Stimulated activated CD8-positive, alpha-beta memory T cell treated with anti-CD3 and anti-CD28 coated beads, Interleukin-15, amount 100 ng/mL, for 24 hours (primary cell): Measurements from ENCODE around the gene EEF1E1.

Source experiments
- DNase-seq: peaks from one replicate; pipeline ENCODE4 v3.0.0-alpha.2; 2020; ENCODE audit warnings: low read depth

Gene EEF1E1

DNA sequence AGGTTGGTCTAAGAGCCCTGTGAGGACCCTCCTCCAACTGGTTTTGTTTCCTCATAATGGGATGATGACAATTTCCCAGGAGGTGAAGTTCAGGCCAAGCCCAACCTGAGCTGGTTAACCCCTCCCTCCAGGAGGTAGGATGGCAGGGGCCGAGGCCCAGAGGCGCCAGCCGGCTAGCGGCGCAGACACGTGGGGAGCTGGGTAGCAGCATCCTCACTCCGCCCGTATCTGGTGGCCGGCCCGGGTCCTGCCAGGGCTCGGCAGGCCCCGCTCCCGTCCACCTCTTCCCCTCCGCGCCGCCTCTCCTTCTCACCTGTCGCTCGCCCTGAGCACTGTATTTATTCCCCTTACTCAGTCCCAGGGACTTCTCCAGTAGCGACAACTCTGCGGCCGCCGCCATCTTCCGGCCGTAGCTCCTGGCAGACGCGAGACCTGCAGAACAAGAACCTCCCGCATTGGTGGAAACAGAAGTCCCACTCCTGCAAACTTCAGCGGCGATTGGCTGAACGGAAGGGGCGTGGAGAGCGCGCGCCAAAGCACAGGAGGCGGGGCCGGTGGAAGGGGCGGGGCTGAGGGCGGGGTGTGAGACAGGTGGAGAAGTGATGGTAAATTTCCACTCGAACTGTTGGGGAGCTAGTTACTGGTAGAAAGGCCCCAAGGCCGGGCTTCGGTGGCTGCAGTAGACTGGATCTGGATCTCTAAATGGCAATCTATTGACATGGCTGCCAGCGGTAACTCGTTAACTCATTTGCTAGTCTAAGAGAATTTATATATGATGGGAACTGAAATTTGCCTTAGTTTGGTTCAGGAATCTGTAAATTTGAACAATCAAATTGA is at the start of gene EEF1E1:
Gene EEF1E1, minus strand, starts transcription at position 427 of the 837 bp plus-strand sequence. Its CDS starts 27 bp downstream, at position 400.
- peak; percentile 97 for DNase-seq

DNA sequence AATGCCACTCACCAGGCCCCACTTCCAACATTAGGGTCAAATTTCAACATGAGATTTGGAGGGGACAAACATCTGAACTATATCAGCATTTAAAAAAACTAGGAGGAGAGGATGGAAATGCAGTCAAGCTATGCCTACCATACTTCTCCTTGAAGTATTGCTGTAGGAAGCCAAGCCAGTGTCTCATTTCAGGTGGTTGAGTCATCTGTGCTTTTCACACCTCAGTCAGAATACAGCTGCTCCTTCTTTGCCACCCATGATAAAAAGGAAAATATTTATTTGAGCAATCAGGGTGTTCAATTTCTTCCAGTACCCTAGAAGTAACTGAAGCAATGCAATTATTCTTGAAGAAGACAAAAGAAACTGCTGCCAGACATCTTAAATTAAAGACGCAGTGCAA is 47.0 kb upstream of the EEF1E1 start:
- DNase-seq: no peak

DNA sequence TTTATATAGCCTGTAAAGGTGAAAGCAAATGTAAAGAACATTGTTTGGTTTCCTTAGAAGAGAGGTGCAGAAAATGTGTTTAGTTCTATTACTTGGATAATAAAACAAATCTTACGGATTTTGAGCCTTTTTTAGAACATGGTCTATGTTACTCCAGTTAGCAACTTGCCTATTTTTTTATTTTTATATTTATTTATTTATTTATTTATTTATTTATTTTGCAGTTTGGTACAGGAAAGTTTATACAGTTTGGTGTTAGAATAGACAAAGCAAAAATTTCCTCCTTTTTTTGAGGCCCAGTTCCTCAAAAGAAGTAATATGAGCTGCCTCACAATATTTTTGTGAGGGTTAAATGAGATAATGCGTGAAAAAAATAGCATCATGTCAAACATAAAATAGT is 41.6 kb upstream of the EEF1E1 start:
- DNase-seq: no peak

DNA sequence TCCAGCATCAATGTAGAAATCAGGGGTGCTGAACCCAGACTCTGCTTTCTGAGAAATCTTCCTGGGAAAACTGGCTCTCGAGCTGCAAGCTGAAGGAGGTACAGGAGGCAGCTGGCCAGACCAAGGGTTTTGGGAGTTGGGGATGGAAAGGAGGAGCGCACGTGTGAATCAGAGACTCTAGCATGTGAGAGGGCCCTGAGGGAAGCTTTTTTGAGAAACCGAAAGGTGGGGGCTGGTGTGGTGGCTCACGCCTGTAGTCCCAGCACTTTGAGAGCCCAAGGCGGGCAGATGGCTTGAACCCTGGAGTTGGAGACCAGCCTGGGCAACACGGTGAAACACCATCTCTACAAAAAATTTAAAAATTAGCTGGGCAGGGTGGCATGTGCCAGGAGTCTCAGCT is 37.1 kb upstream of the EEF1E1 start:
- DNase-seq: no peak

DNA sequence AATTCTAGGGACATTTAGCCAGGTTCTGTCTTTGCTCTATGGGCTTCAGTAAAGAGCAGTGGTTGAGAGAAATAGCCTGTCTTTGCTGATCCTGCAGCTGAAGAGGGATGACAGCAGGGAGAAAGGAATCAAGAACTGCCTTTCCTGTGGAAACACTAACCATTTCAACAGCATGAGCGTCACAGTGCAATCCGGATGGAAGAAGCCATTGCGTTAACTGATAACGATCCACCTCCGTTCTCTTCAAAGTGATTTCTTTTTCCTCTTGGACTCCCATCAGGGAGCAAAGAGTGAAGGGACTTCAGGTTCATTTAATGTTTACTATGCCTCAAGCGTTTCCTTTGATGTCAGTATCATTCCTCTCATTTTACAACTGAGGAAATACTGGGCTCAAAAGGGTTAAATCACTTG is 35.2 kb upstream of the EEF1E1 start:
- DNase-seq: no peak

- DNase-seq: no peak
These were observed 32.9 kb upstream of the EEF1E1 start for GRCh38 chr6:8135276-8135675.

DNA sequence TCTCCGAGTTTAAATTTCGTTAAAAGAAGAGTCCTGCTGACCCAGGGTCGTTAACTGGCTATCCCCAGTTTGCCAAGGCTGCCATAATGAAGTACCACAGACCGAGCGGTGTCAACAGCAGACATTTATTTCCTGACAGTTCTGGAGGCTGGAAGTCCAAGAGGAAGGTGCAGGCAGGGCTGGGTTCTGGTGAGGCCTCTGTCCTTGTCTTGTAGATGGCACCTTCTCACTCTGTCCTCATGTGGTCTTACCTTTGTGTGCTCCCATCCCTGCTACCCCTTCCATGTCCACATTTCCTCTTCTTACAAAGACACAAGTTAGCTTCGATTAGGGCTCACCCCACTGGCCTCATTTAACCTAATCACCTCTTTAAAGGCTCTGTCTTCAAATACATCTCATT is 29.8 kb upstream of the EEF1E1 start:
- no peak for DNase-seq

DNA sequence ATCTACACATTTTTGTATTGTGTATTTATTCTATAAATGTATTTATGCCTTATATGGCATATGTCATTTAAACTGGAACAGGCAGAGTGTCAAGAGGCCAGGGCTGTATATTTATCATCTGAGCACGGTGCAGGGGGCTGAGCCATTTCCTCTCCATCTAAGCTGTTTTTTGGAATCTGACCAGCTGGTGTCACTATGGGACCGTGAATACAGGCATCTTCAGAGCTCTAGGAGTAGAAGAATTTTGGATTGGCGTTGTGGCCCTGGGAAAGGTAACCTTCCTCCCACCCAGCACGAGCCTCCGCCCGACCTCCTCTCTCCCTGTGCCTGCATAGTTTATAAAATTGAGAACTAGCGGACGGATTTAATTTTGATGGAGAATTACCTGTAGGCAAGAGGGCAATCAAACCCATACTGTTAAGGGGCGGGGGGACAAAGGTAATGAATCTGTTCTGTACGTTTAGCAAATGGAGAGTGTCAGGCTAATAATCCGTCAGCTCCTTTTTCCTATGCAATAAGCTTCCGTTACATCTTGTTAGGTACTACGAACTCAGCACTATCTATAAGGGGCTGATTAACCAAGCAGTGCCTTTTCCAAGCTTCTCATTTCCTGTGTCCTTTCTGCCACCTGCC is 29.0 kb upstream of the EEF1E1 start:
- DNase-seq: no peak

GRCh38 chr6:8130399-8130798 is 28.1 kb upstream of the EEF1E1 start:
- no peak for DNase-seq

DNA sequence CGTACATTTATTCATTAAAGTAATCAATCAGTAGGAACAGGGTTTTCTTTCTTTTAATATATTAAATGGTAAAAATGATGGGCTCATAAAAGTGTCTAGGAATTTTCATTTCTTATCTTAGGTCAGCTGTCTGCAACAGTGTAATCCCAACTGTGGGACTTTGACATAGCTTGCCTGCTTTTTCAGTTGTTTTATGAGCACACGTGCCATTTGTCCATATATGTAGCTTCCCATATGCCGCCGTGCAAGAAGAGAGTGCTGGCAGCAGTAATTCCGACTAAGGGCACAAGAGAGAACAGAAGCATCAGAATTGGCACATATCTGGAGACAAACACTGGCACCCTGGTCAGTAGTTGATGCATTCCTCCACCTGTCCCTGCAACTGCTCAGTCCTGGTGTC is 20.9 kb upstream of the EEF1E1 start:
- DNase-seq: no peak

DNA sequence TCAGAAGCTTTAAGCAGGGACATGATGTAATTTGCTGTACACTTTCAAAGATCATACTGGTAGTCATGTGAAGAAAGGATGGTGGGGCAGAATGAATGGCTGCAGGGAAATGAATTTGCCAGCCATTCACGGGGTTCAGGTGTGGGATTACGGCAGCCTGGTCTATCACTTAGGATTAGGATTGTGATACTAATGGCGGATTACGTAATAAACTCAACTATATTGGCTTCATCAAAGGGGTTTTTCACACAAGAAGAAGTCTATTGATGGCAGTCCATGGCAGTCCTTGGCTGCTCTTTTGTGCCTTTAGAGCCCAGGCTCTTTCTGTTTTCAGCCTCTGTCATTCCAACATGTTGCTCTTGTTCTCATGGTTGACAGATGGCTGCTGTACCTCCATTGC is 12.6 kb upstream of the EEF1E1 start:
- no peak for DNase-seq

DNA sequence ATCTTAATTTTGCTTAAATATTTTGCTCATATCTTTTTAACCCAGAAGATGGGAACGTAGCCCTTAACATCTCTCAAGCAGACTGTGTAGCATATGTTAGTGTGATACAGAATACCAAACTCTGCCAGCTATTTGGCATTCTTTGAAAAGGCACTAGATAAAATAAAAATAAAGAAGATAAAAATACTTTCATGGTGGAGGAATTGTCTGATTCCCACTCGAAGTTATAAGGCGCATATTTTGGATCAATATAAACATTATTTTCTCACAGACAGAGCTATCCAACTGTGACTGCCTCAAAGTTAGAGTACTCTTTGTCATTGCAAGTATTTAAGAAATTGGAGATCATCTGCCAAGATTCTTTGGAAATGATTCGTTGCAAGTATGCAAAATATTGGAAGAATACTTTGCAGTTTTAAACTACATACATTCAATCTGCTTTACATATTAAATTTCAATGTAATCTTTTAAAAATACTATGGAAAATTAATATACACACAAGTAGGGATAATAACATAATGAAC is 10.8 kb upstream of the EEF1E1 start:
- no peak for DNase-seq

DNA sequence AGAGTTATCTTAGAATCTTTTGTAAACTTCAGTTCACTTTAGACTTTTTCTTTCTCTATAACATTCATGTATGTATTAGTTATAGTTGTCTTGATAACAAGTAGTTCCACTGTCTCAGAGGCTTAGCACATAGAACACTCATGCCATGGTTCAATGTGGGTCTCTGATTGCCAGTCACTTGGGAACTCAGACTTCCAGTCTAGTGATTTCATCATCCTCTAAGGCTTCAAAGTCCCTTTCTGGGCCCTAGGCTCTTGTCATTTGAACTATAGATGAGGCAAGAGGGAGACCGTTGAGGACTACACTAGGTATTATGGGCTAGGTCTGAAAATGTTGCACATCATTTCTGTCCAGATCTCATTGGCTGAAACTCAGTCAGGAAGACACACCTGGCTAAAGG is 8.4 kb upstream of the EEF1E1 start:
- DNase-seq: no peak

GRCh38 chr6:8110117-8110721 is 7.9 kb upstream of the EEF1E1 start:
- no peak for DNase-seq

DNA sequence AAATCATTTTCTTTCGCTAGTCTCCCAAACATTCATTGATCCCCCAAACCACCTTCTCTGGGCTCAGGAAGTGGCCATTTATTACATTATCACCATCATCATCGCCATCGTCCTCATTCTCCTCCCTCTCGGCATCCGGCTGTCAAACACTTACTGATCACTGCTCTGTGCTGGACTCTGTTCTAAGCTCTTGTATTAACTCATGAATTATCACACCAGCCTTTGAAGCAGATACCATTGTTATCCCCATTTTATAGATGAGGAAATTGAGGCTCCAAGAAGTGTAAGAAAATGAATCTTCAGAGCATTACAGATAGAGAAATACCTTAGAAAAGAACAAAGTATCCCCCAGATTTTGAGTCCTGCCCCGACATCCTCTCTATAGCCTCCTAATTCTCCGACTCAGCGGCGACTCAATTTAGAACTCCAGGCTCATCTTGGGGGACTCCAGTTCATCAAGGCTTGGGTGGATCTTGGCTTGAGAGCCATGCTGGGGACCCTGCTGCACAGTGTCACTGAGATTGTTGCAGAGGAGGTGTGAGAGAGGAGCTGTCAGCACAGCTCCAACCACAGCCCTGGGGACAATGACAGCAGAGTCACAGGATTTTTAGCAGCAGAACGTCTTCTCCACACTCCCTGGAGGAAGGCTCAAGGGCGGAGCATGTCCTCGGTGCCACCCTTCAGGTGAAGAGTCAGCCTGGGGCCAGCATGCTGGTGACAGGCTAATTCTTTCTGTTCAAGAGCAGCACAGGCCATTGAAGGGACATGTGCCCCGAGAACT is 6.6 kb upstream of the EEF1E1 start:
- DNase-seq: no peak

GRCh38 chr6:8108031-8108660 is 5.8 kb upstream of the EEF1E1 start:
- no peak for DNase-seq

- no peak for DNase-seq
These were observed 3.4 kb upstream of the EEF1E1 start for GRCh38 chr6:8105791-8106190.

GRCh38 chr6:8103726-8104125 is 1.4 kb upstream of the EEF1E1 start:
- no peak for DNase-seq

DNA sequence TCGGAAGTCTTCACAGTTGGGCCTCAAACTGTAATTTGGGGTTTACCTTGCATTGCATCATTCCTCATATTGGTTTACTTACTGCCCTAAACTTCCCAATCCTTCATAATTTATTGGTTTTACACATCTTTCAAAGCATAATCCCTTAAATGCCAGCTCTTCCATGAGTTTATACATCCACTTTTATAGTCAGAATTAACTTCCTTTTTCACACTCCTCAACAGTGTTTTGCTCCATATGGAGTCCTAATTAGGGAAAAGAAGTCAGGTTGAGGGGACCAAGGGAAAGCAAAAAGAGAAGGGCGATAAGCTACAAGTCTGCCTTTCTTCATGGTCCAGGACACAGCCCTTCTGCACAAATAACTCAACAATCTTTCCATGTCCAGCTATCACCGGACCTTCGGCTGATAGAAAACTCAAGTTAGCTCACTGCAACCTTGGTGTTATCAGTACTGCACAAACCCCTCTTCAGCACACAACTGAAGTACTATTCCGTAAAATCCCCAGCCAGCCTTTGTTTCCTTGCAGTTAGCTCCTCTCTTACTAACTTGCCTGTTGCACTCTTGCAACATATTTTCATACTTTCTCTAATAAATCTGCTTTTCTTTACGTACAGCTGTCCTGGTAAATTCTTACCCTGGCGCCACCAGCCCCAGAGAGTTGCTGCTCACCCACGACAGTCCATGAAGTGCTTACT is 2.0 kb downstream of the EEF1E1 start:
- DNase-seq: no peak

DNA sequence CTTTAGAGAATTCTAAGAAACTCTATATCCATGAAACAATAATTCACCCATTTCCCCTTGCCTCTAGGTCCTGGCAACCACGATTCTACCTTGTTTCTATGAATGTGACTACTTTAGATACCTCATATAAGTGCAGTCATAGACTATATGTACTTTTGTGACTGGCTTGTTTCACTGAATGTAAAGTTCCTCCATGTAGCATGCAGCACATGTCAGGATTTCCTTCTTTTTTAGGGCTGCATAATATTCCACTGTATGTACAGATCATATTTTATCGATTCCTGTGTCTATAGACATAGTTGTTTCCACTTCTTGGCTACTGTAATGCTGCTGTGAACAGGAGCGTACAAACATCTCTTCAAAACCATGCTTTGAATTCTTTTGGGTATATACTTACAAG is 11.7 kb downstream of the EEF1E1 start:
- no peak for DNase-seq

DNA sequence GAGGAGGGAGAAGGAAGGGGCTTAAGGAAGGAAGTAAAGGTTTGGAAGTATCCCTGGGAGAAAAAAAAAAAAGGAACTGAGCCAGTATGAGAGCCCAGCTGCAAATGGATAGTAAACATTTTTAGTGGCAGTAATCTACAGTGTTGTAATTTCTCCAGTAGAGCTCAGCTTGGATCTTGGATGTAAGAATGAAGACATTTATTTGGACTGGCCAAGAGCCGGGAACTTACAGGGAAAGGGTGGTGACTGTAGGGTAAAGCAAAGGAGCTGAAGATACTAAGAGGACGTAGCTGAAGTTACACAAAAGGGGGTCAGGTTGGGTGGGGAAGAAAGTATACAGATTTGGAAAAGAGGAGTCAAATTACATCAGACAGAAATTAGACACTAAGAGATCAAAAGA is 13.5 kb downstream of the EEF1E1 start:
- DNase-seq: no peak
